SW 1271 (cell line): ENCODE results near the gene POU2AF1.

Experiments
- DNase-seq, 2 experiments: peaks; one replicate each; lab custom pipeline; 2025; lab: John Stamatoyannopoulos, UW

POU2AF1 gene

GRCh38 chr11:111361052-111361801 lies 17.8 kb downstream of the POU2AF1 start:
- no peak for DNase-seq

GRCh38 chr11:111360150-111361043 lies 18.7 kb downstream of the POU2AF1 start:
- no peak for DNase-seq

GRCh38 chr11:111359223-111360149 lies 19.6 kb downstream of the POU2AF1 start:
- no peak for DNase-seq

- no peak for DNase-seq
These were observed 20.8 kb downstream of the POU2AF1 start for GRCh38 chr11:111358038-111359001.

- no peak for DNase-seq
These were observed 21.7 kb downstream of the POU2AF1 start for GRCh38 chr11:111357150-111358037.

GRCh38 chr11:111356660-111357048 lies 22.4 kb downstream of the POU2AF1 start:
- no peak for DNase-seq

- no peak for DNase-seq
These were observed 23.0 kb downstream of the POU2AF1 start for GRCh38 chr11:111355956-111356659.

- DNase-seq, result no peak
These were observed 24.0 kb downstream of the POU2AF1 start for GRCh38 chr11:111355101-111355500.

- no peak for DNase-seq
These were observed 24.5 kb downstream of the POU2AF1 start for GRCh38 chr11:111354601-111354891.

GRCh38 chr11:111353776-111354600 lies 25.1 kb downstream of the POU2AF1 start:
- no peak for DNase-seq

- DNase-seq, result no peak
These were observed 26.0 kb downstream of the POU2AF1 start for GRCh38 chr11:111352935-111353710.

GRCh38 chr11:111352231-111352746 lies 26.8 kb downstream of the POU2AF1 start:
- DNase-seq, result no peak

GRCh38 chr11:111351374-111352055 lies 27.6 kb downstream of the POU2AF1 start:
- DNase-seq, result no peak

- DNase-seq, result no peak
These were observed 28.3 kb downstream of the POU2AF1 start for GRCh38 chr11:111350811-111351210.

- DNase-seq, result no peak
These were observed 29.8 kb downstream of the POU2AF1 start for GRCh38 chr11:111349191-111349695.

- DNase-seq, result no peak
These were observed 30.9 kb downstream of the POU2AF1 start for GRCh38 chr11:111348147-111348546.

GRCh38 chr11:111347723-111348115 lies 31.4 kb downstream of the POU2AF1 start:
- DNase-seq, result no peak
